GM19452 (cell line): ENCODE results near the gene CATSPERD.

Experiments used
- ATAC-seq: cut with Tn5 transposase; IDR thresholded peaks from one replicate; pipeline ENCODE4 v1.9.1; 2021; ENCODE audit not compliant: unreplicated experiment

The CATSPERD gene

GRCh38 chr19:5785423-5785822, 65.0 kb downstream of the CATSPERD start:
- ATAC-seq, result no peak

- ATAC-seq, result no peak
Observed at GRCh38 chr19:5786593-5787408, 66.4 kb downstream of the CATSPERD start.

DNA sequence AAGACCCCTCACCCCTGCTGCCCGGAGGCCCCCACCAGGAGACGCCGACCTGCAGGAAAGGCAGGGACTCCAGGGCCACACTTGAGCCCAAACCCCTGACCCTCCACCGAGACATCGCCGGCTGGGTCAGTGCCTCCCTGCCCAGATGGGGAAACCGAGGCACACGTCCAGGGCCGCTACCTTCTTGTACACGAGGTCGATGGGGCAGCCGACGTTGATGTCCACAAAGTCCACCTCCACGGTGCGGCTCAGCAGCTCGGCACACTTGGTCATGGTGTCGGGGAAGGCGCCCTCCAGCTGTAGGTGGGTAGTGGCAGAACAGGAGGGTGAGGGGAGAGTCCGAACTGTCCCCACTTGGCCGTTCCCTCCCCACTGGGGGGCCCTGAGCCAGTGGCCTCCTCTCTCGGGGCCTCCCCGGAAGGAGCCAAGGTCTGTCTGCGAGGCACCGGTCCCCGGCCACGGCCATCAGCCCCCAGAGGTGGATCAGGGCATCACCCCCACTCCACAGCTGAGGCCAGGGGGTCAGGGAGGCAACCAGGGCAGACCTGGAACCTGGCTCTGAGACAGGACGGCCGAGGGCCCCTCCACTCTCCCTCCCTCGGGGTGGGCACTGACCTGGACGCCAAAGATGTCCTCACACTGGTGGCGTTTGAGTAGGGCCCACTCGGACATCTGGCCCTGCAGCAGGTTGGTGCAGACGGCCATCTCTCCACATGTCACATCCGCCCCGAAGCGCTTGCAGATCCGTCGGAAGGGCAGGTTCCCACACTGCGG, 67.2 kb downstream of the CATSPERD start:
- no peak for ATAC-seq

GRCh38 chr19:5788422-5788821, 68.0 kb downstream of the CATSPERD start:
- no peak for ATAC-seq

DNA sequence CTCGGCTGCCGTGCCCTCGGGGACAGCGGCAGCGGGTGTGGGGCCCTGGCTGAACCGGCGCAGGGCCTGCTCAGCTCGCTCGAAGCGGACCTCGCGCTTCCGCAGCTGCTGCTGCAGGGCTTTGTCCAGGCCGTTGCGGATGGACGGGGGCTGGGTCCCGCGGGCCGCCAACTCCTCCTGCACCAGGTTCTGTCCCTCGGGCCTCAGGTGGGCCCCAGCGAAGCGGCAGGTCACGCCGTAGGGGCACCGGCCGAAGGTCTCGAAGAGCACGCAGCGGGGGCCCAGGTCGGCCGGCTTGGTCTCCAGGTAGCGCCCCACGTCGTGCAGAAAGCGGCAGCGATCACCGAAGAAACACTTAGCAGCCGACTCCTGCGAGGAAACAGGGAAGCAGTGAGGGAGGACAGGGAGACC, 68.9 kb downstream of the CATSPERD start:
- ATAC-seq, result no peak

- ATAC-seq, result no peak
Observed at GRCh38 chr19:5789886-5790558, 69.6 kb downstream of the CATSPERD start.

GRCh38 chr19:5790559-5791520, 70.4 kb downstream of the CATSPERD start, which contains the start of gene DUS3L:
Gene DUS3L, minus strand, starts transcription at chr19:5791163. Its CDS starts 22 bp downstream, at chr19:5791141.
- peak; percentile 86 for ATAC-seq

GRCh38 chr19:5792224-5792623, 71.8 kb downstream of the CATSPERD start:
- ATAC-seq, result no peak

- ATAC-seq, result no peak
Observed at GRCh38 chr19:5793188-5793587, 72.8 kb downstream of the CATSPERD start.

GRCh38 chr19:5795382-5795919, 75.0 kb downstream of the CATSPERD start:
- ATAC-seq, result no peak

DNA sequence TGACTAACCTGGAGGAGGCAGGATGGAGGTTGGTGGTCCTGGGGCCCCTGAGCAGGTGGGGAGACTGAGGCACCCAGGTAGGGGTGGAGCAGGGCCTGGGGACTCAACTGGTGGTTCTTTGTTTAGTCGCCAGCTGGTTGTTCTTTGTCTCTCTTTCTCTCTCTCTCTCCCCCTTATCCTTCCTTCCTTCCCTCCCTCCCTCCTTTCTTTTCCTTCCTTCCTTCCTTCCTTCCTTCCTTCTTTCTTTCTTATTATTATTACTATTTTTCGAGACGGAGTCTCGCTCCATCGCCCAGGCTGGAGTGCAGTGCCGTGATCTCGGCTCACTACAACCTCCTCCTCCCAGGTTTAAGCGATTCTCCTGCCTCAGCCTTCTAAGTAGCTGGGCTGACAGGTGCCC, 77.8 kb downstream of the CATSPERD start:
- ATAC-seq, result no peak

- no peak for ATAC-seq
Observed at GRCh38 chr19:5799247-5800241, 79.1 kb downstream of the CATSPERD start.

GRCh38 chr19:5800361-5801270, 80.2 kb downstream of the CATSPERD start:
- no peak for ATAC-seq

DNA sequence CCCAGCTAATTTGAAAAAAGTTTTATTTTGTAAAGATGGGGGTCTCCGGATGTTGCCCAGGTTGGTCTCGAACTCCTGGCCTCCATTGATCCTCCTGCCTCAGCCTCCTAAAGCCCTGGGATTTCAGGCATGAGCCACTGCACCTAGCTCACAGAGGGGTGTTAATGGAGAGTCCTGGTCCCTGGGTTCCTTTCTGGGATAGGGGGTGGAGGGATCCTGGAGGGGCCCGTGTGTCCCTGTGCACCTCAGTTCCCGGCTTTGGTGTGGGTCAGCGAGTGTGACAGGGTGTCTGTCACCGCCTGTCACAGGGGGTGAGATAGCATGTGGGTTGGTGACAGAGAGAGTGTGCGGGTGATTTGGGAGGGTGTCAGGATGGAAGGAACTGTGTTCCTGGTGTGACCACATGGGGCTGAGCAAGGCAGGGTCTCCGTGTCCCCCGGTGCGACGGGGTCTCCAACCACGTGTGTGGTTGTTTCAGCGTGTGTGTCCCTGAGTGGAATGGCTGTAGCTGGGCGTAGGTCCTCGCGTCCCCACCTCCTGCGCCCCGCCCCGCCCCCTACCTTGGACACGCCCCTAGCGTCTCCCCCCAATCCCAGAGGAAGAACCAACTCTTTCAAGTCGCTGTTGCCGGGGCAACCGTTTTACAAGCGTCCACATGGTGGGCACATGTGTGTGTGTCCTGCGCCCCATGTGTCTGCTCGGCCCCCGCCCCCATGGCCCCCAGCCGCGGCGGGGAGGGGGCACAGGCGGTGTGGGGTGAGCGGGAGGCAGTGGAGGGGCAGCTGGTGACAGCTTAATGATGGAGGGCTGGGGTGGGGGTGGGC, 81.6 kb downstream of the CATSPERD start:
- ATAC-seq, result no peak

DNA sequence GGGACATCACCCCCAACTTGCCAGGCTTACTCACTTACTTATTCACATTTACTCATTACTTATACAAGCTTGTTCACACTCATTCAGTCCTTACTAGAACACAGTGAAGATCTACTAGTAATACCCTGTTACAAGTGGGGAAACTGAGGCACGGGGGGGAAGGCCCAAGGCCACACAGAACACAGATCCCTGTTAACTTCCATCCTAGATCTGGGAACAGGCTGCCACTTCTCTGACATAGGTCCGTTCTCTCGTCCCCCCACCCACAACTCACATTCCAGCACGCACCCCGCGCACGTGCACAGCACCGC, 83.0 kb downstream of the CATSPERD start:
- no peak for ATAC-seq

DNA sequence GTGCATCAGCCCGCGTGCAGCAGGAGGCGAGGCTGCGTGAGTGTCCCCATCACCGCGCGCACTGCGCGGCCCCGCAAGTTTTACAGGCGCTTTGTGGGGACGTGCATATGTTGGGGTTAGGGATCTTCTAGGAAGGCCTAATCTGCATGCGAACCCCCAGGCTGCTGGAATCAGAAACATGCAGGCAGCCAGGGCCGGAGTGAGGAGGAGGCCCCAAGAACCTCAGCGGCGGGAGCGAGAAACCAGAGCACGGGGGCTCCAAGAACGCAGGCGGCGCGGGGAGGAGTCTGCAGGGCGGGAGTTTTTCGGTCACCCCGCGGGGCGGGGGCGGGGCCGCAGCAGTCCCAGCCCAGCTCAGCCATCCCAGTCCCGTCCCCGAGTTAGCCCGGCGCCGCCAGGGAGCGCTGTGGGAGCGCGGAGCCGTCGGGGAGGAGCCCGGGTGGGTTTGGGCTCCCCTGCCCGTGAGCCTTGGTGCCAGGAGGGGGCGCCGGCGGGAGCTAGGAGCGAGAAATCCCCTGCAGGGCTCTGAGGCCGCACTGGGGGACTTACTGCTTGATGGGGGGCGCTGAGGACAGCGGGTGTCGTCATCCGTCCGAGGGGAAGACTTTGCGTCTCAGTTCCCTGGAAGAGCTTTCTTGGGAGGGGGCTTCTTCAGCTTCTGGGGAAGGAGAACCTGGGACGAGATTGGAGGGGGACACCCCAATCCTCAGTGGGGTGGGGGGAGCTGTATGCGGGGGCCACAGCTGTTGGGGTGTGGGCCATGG, 83.5 kb downstream of the CATSPERD start:
- peak; percentile 55 for ATAC-seq
